Upper lobe of right lung (tissue), 1 donor: ENCODE data around the gene KIAA1755. TPM values are rescaled to one million over a fixed set of nuclear protein-coding genes. Genes with fewer than 3 reads are reported as not detected.

Source experiments
- ATAC-seq: fragments of 200-7000 bp; cut with Tn5 transposase; one replicate; pipeline ENCODE4 v1.9.1; 2020; ENCODE audit warnings: mild to moderate bottlenecking, moderate library complexity
- DNase-seq: peaks from one replicate; pipeline ENCODE4 v3.0.0-alpha.2; 2020
- H3K27ac ChIP-seq: fragments of 200-600 bp; one replicate; pipeline ENCODE4 v1.8.0; 2022
- H3K27me3 ChIP-seq: fragments of 200-600 bp; one replicate; pipeline ENCODE4 v1.8.0; 2022; ENCODE audit warnings: mild to moderate bottlenecking
- H3K36me3 ChIP-seq: fragments of 200-600 bp; one replicate; pipeline ENCODE4 v1.8.0; 2022
- H3K4me1 ChIP-seq: fragments of 200-600 bp; one replicate; pipeline ENCODE4 v1.8.0; 2022
- H3K4me3 ChIP-seq: fragments of 200-600 bp; one replicate; pipeline ENCODE4 v1.8.0; 2022; ENCODE audit warnings: mild to moderate bottlenecking
- H3K9me3 ChIP-seq: fragments of 200-600 bp; one replicate; pipeline ENCODE4 v1.8.0; 2022
- intact Hi-C: fragments of 100-400 bp; cut with DNase I; formaldehyde crosslinking; loops from one replicate; pipeline ENCODE4 v1.11.0; 2022
- total RNA-seq: library from RNA; stranded (reverse); fragmentation: NEBNext Ultra II Directional; extraction: Animal tissue kit (Norgen Biotek cat#: 25700); gene quantifications from one replicate; pipeline ENCODE4 v1.2.1, GENCODE V29; 2021
- TF ChIP-seq, protein P1 (sequence below): fragments of 200-600 bp; IDR thresholded peaks from one replicate; pipeline ENCODE4 v1.8.0; 2022; ENCODE audit warnings: antibody characterized with exemption
- donor health status: DM: no; HTN: yes; CAD: no; lungs with severe emphysema.

Gene KIAA1755
- total RNA-seq, 1 donor from 2014 or later: 2.3 TPM

GRCh38 chr20:38172408-38172807 lies 88.1 kb downstream of the KIAA1755 start:
- ATAC-seq: no peak
- TF ChIP-seq, protein P1, sequence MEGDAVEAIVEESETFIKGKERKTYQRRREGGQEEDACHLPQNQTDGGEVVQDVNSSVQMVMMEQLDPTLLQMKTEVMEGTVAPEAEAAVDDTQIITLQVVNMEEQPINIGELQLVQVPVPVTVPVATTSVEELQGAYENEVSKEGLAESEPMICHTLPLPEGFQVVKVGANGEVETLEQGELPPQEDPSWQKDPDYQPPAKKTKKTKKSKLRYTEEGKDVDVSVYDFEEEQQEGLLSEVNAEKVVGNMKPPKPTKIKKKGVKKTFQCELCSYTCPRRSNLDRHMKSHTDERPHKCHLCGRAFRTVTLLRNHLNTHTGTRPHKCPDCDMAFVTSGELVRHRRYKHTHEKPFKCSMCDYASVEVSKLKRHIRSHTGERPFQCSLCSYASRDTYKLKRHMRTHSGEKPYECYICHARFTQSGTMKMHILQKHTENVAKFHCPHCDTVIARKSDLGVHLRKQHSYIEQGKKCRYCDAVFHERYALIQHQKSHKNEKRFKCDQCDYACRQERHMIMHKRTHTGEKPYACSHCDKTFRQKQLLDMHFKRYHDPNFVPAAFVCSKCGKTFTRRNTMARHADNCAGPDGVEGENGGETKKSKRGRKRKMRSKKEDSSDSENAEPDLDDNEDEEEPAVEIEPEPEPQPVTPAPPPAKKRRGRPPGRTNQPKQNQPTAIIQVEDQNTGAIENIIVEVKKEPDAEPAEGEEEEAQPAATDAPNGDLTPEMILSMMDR: no peak
- Histone ChIP-seq H3K9me3 (no peaks in the 10 kb centered on the region), H3K4me3 (no peak overlapping the region), H3K36me3 (no peaks in the 10 kb centered on the region), H3K4me1 (peaks cover 25% of the 10 kb centered on the region), H3K27me3 (no peaks in the 10 kb centered on the region), H3K27ac (no peak overlapping the region)
- intact Hi-C loops: no loop called here
- DNase-seq: no peak

DNA sequence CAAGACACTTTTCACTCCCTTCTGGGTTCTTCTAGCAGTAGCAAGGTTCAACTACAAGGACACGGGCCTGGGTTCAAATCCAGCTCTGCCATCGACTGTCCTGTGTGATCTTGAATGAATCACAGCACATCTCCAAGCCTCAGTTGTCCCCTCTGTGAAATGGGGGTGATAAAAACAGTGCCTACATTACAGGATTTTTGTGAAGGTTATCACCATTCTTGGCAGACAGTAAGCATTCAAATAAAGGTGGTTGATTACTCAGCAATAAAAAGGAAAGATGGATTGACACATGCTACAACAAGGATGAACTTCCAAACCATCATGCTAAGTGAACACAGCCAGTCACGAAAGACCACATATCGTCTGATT lies 88.9 kb downstream of the KIAA1755 start:
- Histone ChIP-seq H3K4me3 (no peak overlapping the region), H3K4me1 (peaks cover 32% of the 10 kb centered on the region), H3K27me3 (no peaks in the 10 kb centered on the region), H3K9me3 (no peaks in the 10 kb centered on the region), H3K27ac (peak overlapping the region; percentile 30), H3K36me3 (no peaks in the 10 kb centered on the region)
- intact Hi-C loops: no loop called here
- DNase-seq: no peak
- TF ChIP-seq, protein P1: no peak
- ATAC-seq: no peak

GRCh38 chr20:38170826-38171674 lies 89.5 kb downstream of the KIAA1755 start:
- peak overlapping the region; percentile 30 for H3K27ac ChIP-seq
- no peaks in the 10 kb centered on the region for H3K36me3 ChIP-seq
- ATAC-seq (no peak), DNase-seq (peak; percentile 28)
- intact Hi-C loops: no loop called here
- H3K9me3 ChIP-seq: no peaks in the 10 kb centered on the region
- TF ChIP-seq, protein P1: no peak
- no peaks in the 10 kb centered on the region for H3K27me3 ChIP-seq
- no peak overlapping the region for H3K4me3 ChIP-seq
- H3K4me1 ChIP-seq: peaks cover 37% of the 10 kb centered on the region

- Histone ChIP-seq H3K9me3 (no peaks in the 10 kb centered on the region), H3K27me3 (no peaks in the 10 kb centered on the region), H3K4me3 (no peak overlapping the region), H3K27ac (peak overlapping the region; percentile 20), H3K36me3 (no peaks in the 10 kb centered on the region), H3K4me1 (peaks cover 42% of the 10 kb centered on the region)
- intact Hi-C loops: no loop called here
- ATAC-seq: no peak
- DNase-seq: peak; percentile 17
- TF ChIP-seq, protein P1: no peak
Measured at GRCh38 chr20:38170219-38170825, 90.2 kb downstream of the KIAA1755 start.

DNA sequence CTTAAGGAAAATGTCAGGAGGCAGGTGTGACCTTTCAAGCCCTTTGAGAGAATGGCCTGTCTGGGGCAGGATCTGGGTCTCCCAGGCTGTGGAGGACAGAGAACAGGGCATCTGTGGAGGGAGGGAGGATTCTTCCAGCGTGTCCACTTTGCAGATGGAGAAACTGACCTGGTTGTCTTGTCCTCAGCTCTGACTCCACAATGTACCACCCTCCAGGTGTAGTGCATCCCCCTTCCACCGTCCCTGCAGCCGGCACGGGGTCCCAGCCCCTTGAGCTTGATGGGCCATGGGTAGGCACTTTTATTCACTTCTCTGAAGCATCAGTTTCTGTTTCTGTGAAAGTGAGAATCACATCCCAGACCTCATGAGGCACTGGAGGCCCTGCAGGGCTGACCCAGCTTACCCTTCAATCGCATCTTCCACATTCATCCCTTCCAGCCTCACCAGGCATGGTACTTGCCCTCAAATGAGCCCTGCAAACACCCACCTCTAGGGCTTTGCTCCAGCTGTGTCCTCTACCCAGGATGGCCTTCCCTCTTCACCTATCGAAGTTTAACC lies 90.8 kb downstream of the KIAA1755 start:
- DNase-seq: peak; percentile 45

More for the DNA sequence above, 90.8 kb downstream of the KIAA1755 start:
- H3K27ac ChIP-seq: peak overlapping the region; percentile 20
- no peaks in the 10 kb centered on the region for H3K36me3 ChIP-seq
- H3K4me3 ChIP-seq: no peak overlapping the region
- TF ChIP-seq, protein P1: no peak
- H3K27me3 ChIP-seq: no peaks in the 10 kb centered on the region
- no peaks in the 10 kb centered on the region for H3K9me3 ChIP-seq
- ATAC-seq: no peak
- intact Hi-C loops: no loop called here
- H3K4me1 ChIP-seq: peaks cover 42% of the 10 kb centered on the region
